ENCODE results near the gene STAT5B. TPM values are rescaled to one million over a fixed set of nuclear protein-coding genes. Genes with fewer than 3 reads are reported as not detected.

Gene STAT5B
- total RNA-seq, 1 experiment from 2014 or later: 14.4 TPM

DNA sequence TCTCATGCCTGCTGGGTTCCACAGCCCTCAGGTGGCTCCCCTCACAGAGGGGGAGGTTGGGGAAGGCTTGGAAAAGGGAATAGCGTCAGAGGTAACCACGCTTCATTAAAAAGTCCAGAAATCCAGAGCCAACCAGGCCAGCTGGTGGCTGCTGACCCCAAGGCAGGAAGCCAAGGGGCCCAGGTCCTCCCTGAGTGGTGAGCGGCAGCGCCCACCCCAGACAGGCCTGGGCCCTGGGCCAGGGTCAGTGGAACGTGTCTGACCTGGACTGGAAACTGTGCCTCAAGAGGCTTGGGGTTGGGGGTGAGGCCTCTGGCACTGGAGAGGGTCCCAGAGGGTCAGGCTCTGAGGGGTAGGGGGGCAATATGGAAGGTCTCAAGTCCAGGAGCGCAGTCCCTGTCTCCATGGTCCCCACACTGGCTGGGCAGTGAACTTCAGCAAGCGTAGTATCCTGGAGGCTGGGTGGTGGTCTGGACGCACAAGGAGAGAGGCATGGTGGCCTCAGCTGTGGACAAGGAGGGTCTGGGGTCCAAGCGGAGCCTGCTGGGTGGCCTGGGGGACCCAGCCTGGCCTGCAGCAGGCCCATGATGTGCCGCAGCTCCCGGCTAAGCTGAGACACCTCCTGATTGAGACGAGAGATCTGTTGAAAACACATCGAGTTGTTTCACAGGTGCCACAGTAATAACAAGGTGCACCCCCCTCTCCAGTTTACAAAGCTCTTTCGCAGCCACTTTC is 116.2 kb downstream of the STAT5B start:
- in situ Hi-C loops (cut with HindIII; ENCODE audit: low pct_unique_long_range_greater_than_20kb, low sequenced_read_pairs): no loop called here
- DNase-seq (ENCODE audit: low read depth): no peak

DNA sequence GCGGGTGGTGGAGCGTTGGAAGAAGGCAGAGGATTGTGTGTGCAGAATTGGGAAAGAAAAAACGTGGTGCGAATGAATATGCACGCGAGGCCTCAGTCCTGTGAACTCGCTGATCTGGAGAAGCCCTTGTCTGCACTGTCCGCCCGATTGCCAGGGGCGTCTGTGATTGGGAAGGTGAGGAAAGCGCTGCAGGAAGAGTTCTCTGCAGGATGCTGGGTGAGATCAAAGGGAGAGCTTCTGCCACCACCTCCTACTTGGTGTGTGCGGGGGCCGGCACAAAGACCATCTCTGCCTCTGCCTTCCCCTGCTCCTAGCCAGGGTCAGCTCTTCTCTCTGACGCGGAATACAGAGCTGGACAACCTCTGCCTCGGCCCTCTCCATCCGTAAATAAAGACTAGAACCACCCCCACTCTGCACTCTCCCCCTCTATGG is 120.6 kb downstream of the STAT5B start:
- DNase-seq (ENCODE audit: low read depth): no peak
- in situ Hi-C loops (cut with HindIII; ENCODE audit: low pct_unique_long_range_greater_than_20kb, low sequenced_read_pairs): no loop called here

DNA sequence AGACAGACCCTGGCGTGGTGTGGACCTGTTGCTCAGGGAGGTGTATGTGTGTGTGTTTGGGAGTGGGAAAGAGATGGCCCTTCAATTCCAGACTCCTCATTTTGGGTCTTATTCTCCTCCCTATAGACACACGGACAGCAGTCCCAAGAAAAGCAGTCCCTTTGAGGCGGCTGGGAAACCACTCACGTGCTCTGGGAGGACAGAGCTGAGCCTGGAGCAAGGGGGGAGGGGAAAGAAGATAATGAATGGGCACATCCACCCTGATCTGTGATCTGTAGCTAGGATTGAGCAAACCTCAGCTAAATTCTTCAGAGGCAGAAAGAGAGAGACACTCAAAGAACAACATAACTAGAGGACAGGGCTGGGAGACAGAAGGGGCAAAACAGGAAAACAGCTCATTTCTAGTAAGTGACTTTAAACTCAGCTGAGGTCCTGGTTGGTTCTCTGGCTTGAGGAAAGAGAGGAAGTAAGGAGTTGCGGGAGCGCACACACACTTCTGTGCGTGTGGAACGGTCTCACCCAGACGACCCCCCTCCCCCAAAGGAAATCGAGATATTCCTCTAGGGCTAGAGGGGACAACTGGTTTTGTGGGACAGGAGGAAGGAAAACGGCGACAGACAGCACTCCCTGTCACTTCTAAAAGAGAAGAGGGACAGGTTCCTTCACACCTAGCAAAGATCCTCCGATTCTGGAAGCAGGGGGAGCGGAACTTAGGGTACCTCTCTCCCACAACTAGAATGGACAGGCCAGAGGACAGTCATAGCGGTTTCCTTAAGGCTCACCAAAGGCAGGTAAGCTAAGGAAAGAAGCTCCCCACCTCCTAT is 122.1 kb downstream of the STAT5B start:
- in situ Hi-C loops (cut with HindIII; ENCODE audit: low pct_unique_long_range_greater_than_20kb, low sequenced_read_pairs): no loop called here
- DNase-seq (ENCODE audit: low read depth): peak; percentile 14

Other genes with a start within 250 kb of the STAT5B start
- 0.98 and 1.5 TPM in 2 replicates for gene C17orf113, start 225.8 kb downstream of the STAT5B start, total RNA-seq (2014; rRNA removed; shearing (Covaris generic); ENCODE audit: low replicate concordance)
- gene ZNF385C, start 177.9 kb downstream of the STAT5B start, total RNA-seq (2014; rRNA removed; shearing (Covaris generic); ENCODE audit: low replicate concordance): not detected in 2 replicates
- gene DHX58, start 163.7 kb downstream of the STAT5B start, total RNA-seq (2014; rRNA removed; shearing (Covaris generic); ENCODE audit: low replicate concordance): 21.4 and 27.0 TPM in 2 replicates
- gene KAT2A, start 155.0 kb downstream of the STAT5B start, total RNA-seq (2014; rRNA removed; shearing (Covaris generic); ENCODE audit: low replicate concordance): 24.6 and 33.7 TPM in 2 replicates
- 0.20 TPM in 1 of 2 replicates, not detected in the other for gene HSPB9, start 153.6 kb downstream of the STAT5B start, total RNA-seq (2014; rRNA removed; shearing (Covaris generic); ENCODE audit: low replicate concordance)
- 122 and 165 TPM in 2 replicates for gene RAB5C, start 121.4 kb downstream of the STAT5B start, total RNA-seq (2014; rRNA removed; shearing (Covaris generic); ENCODE audit: low replicate concordance)
- gene KCNH4, start 95.2 kb downstream of the STAT5B start, total RNA-seq (2014; rRNA removed; shearing (Covaris generic); ENCODE audit: low replicate concordance): not detected in 2 replicates
- not detected in 2 replicates for gene HCRT, start 90.9 kb downstream of the STAT5B start, total RNA-seq (2014; rRNA removed; shearing (Covaris generic); ENCODE audit: low replicate concordance)
- gene GHDC, start 81.9 kb downstream of the STAT5B start, total RNA-seq (2014; rRNA removed; shearing (Covaris generic); ENCODE audit: low replicate concordance): 18.4 and 22.8 TPM in 2 replicates
- gene STAT5A, start 12.1 kb upstream of the STAT5B start, total RNA-seq (2014; rRNA removed; shearing (Covaris generic); ENCODE audit: low replicate concordance): not detected in 2 replicates
- gene STAT3, start 112.1 kb upstream of the STAT5B start, total RNA-seq (2014; rRNA removed; shearing (Covaris generic); ENCODE audit: low replicate concordance): 21.0 and 29.7 TPM in 2 replicates
- 287 and 330 TPM in 2 replicates for gene CAVIN1, start 146.9 kb upstream of the STAT5B start, total RNA-seq (2014; rRNA removed; shearing (Covaris generic); ENCODE audit: low replicate concordance)
- 42.0 and 49.6 TPM in 2 replicates for gene ATP6V0A1, start 182.5 kb upstream of the STAT5B start, total RNA-seq (2014; rRNA removed; shearing (Covaris generic); ENCODE audit: low replicate concordance)